Measurements from ENCODE around the gene SERPINA12.

SERPINA12 gene

GRCh38 chr14:94509356-94509755 lies at the start of gene SERPINA12:
Gene SERPINA12, minus strand, starts transcription at chr14:94509469. Its CDS starts 11,072 bp downstream, at chr14:94498397.
- H3K36me3 ChIP-seq (ENCODE audit: control insufficient read depth in 5 of 5, insufficient read depth in 5 of 5, low read length in 5 of 5) = no peaks in the 10 kb centered on the region
- H3K27ac ChIP-seq (ENCODE audit: low read depth, low read length) = no peak within 1 kb of the TSS
- peaks cover 0 to 15% (median 7%) of the 10 kb centered on the region in 5 donors for H3K27me3 ChIP-seq (ENCODE audit: control insufficient read depth in 5 of 5, insufficient read depth in 4 of 5, low read length in 5 of 5)
- no peak within 1 kb of the TSS for H3K4me3 ChIP-seq (ENCODE audit: low read depth in 1 of 5, low read length in 5 of 5)
- no peak within 1 kb of the TSS for H3K9ac ChIP-seq (ENCODE audit: low read length in 5 of 5)
- H3K4me1 ChIP-seq (ENCODE audit: control insufficient read depth in 5 of 5, insufficient read depth in 5 of 5, low read length in 5 of 5) = no peaks in the 10 kb centered on the region
- H3K9me3 ChIP-seq (ENCODE audit: control insufficient read depth in 5 of 5, low read length in 5 of 5) = no peaks in the 10 kb centered on the region

- H3K27ac ChIP-seq (ENCODE audit: low read depth, low read length) = no peak overlapping the region
- H3K36me3 ChIP-seq (ENCODE audit: control insufficient read depth in 5 of 5, insufficient read depth in 5 of 5, low read length in 5 of 5) = no peaks in the 10 kb centered on the region
- H3K9me3 ChIP-seq (ENCODE audit: control insufficient read depth in 5 of 5, low read length in 5 of 5) = peaks cover 0 to 12% (median 4%) of the 10 kb centered on the region in 5 donors
- H3K9ac ChIP-seq (ENCODE audit: low read length in 5 of 5) = no peak overlapping the region
- H3K4me3 ChIP-seq (ENCODE audit: low read depth in 1 of 5, low read length in 5 of 5) = no peak overlapping the region
- no peaks in the 10 kb centered on the region for H3K4me1 ChIP-seq (ENCODE audit: control insufficient read depth in 5 of 5, insufficient read depth in 5 of 5, low read length in 5 of 5)
- H3K27me3 ChIP-seq (ENCODE audit: control insufficient read depth in 5 of 5, insufficient read depth in 4 of 5, low read length in 5 of 5) = peaks cover 0 to 5% (median 0%) of the 10 kb centered on the region in 5 donors
Measured at GRCh38 chr14:94558842-94559241, 49.6 kb upstream of the SERPINA12 start.

- H3K27ac ChIP-seq (ENCODE audit: low read depth, low read length) = no peak overlapping the region
- no peaks in the 10 kb centered on the region for H3K36me3 ChIP-seq (ENCODE audit: control insufficient read depth in 5 of 5, insufficient read depth in 5 of 5, low read length in 5 of 5)
- no peak overlapping the region for H3K4me3 ChIP-seq (ENCODE audit: low read depth in 1 of 5, low read length in 5 of 5)
- no peaks in the 10 kb centered on the region for H3K4me1 ChIP-seq (ENCODE audit: control insufficient read depth in 5 of 5, insufficient read depth in 5 of 5, low read length in 5 of 5)
- peaks cover 0 to 12% (median 4%) of the 10 kb centered on the region in 5 donors for H3K9me3 ChIP-seq (ENCODE audit: control insufficient read depth in 5 of 5, low read length in 5 of 5)
- H3K27me3 ChIP-seq (ENCODE audit: control insufficient read depth in 5 of 5, insufficient read depth in 4 of 5, low read length in 5 of 5) = no peaks in the 10 kb centered on the region
- no peak overlapping the region for H3K9ac ChIP-seq (ENCODE audit: low read length in 5 of 5)
Measured at GRCh38 chr14:94557327-94557726, 48.1 kb upstream of the SERPINA12 start.

GRCh38 chr14:94555991-94556390 lies 46.7 kb upstream of the SERPINA12 start:
- no peaks in the 10 kb centered on the region for H3K27me3 ChIP-seq (ENCODE audit: control insufficient read depth in 5 of 5, insufficient read depth in 4 of 5, low read length in 5 of 5)
- no peak overlapping the region for H3K9ac ChIP-seq (ENCODE audit: low read length in 5 of 5)
- peaks cover 0 to 12% (median 4%) of the 10 kb centered on the region in 5 donors for H3K9me3 ChIP-seq (ENCODE audit: control insufficient read depth in 5 of 5, low read length in 5 of 5)
- no peaks in the 10 kb centered on the region for H3K4me1 ChIP-seq (ENCODE audit: control insufficient read depth in 5 of 5, insufficient read depth in 5 of 5, low read length in 5 of 5)
- no peak overlapping the region for H3K4me3 ChIP-seq (ENCODE audit: low read depth in 1 of 5, low read length in 5 of 5)
- no peak overlapping the region for H3K27ac ChIP-seq (ENCODE audit: low read depth, low read length)
- no peaks in the 10 kb centered on the region for H3K36me3 ChIP-seq (ENCODE audit: control insufficient read depth in 5 of 5, insufficient read depth in 5 of 5, low read length in 5 of 5)

- no peak overlapping the region for H3K27ac ChIP-seq (ENCODE audit: low read depth, low read length)
- H3K27me3 ChIP-seq (ENCODE audit: control insufficient read depth in 5 of 5, insufficient read depth in 4 of 5, low read length in 5 of 5) = peaks cover 0 to 7% (median 4%) of the 10 kb centered on the region in 5 donors
- H3K4me3 ChIP-seq (ENCODE audit: low read depth in 1 of 5, low read length in 5 of 5) = no peak overlapping the region
- no peaks in the 10 kb centered on the region for H3K4me1 ChIP-seq (ENCODE audit: control insufficient read depth in 5 of 5, insufficient read depth in 5 of 5, low read length in 5 of 5)
- peaks cover 0 to 14% (median 7%) of the 10 kb centered on the region in 5 donors for H3K9me3 ChIP-seq (ENCODE audit: control insufficient read depth in 5 of 5, low read length in 5 of 5)
- H3K36me3 ChIP-seq (ENCODE audit: control insufficient read depth in 5 of 5, insufficient read depth in 5 of 5, low read length in 5 of 5) = no peaks in the 10 kb centered on the region
- no peak overlapping the region for H3K9ac ChIP-seq (ENCODE audit: low read length in 5 of 5)
Measured at GRCh38 chr14:94550041-94550440, 40.8 kb upstream of the SERPINA12 start.

GRCh38 chr14:94548999-94549985 lies 40.0 kb upstream of the SERPINA12 start:
- H3K9ac ChIP-seq (ENCODE audit: low read length in 5 of 5) = no peak overlapping the region
- no peak overlapping the region for H3K27ac ChIP-seq (ENCODE audit: low read depth, low read length)
- peaks cover 0 to 11% (median 4%) of the 10 kb centered on the region in 5 donors for H3K27me3 ChIP-seq (ENCODE audit: control insufficient read depth in 5 of 5, insufficient read depth in 4 of 5, low read length in 5 of 5)
- H3K4me1 ChIP-seq (ENCODE audit: control insufficient read depth in 5 of 5, insufficient read depth in 5 of 5, low read length in 5 of 5) = no peaks in the 10 kb centered on the region
- no peaks in the 10 kb centered on the region for H3K36me3 ChIP-seq (ENCODE audit: control insufficient read depth in 5 of 5, insufficient read depth in 5 of 5, low read length in 5 of 5)
- no peak overlapping the region for H3K4me3 ChIP-seq (ENCODE audit: low read depth in 1 of 5, low read length in 5 of 5)
- peaks cover 0 to 6% (median 4%) of the 10 kb centered on the region in 5 donors for H3K9me3 ChIP-seq (ENCODE audit: control insufficient read depth in 5 of 5, low read length in 5 of 5)

GRCh38 chr14:94548131-94548998 lies 39.1 kb upstream of the SERPINA12 start:
- H3K27ac ChIP-seq (ENCODE audit: low read depth, low read length) = no peak overlapping the region
- H3K9me3 ChIP-seq (ENCODE audit: control insufficient read depth in 5 of 5, low read length in 5 of 5) = peaks cover 0 to 6% (median 3%) of the 10 kb centered on the region in 5 donors
- H3K4me1 ChIP-seq (ENCODE audit: control insufficient read depth in 5 of 5, insufficient read depth in 5 of 5, low read length in 5 of 5) = no peaks in the 10 kb centered on the region
- peaks cover 0 to 11% (median 8%) of the 10 kb centered on the region in 5 donors for H3K27me3 ChIP-seq (ENCODE audit: control insufficient read depth in 5 of 5, insufficient read depth in 4 of 5, low read length in 5 of 5)
- no peak overlapping the region for H3K9ac ChIP-seq (ENCODE audit: low read length in 5 of 5)
- no peak overlapping the region for H3K4me3 ChIP-seq (ENCODE audit: low read depth in 1 of 5, low read length in 5 of 5)
- no peaks in the 10 kb centered on the region for H3K36me3 ChIP-seq (ENCODE audit: control insufficient read depth in 5 of 5, insufficient read depth in 5 of 5, low read length in 5 of 5)

GRCh38 chr14:94547726-94548125 lies 38.5 kb upstream of the SERPINA12 start:
- Histone ChIP-seq H3K4me1 (ENCODE audit: control insufficient read depth in 5 of 5, insufficient read depth in 5 of 5, low read length in 5 of 5) (no peaks in the 10 kb centered on the region), H3K27ac (ENCODE audit: low read depth, low read length) (no peak overlapping the region), H3K27me3 (ENCODE audit: control insufficient read depth in 5 of 5, insufficient read depth in 4 of 5, low read length in 5 of 5) (peaks cover 0 to 14% (median 8%) of the 10 kb centered on the region in 5 donors), H3K9ac (ENCODE audit: low read length in 5 of 5) (no peak overlapping the region), H3K4me3 (ENCODE audit: low read depth in 1 of 5, low read length in 5 of 5) (no peak overlapping the region), H3K9me3 (ENCODE audit: control insufficient read depth in 5 of 5, low read length in 5 of 5) (peaks cover 0 to 6% (median 3%) of the 10 kb centered on the region in 5 donors), H3K36me3 (ENCODE audit: control insufficient read depth in 5 of 5, insufficient read depth in 5 of 5, low read length in 5 of 5) (no peaks in the 10 kb centered on the region)

- Histone ChIP-seq H3K4me3 (ENCODE audit: low read depth in 1 of 5, low read length in 5 of 5) (no peak overlapping the region), H3K36me3 (ENCODE audit: control insufficient read depth in 5 of 5, insufficient read depth in 5 of 5, low read length in 5 of 5) (no peaks in the 10 kb centered on the region), H3K27me3 (ENCODE audit: control insufficient read depth in 5 of 5, insufficient read depth in 4 of 5, low read length in 5 of 5) (peaks cover 0 to 14% (median 8%) of the 10 kb centered on the region in 5 donors), H3K9ac (ENCODE audit: low read length in 5 of 5) (no peak overlapping the region), H3K27ac (ENCODE audit: low read depth, low read length) (no peak overlapping the region), H3K4me1 (ENCODE audit: control insufficient read depth in 5 of 5, insufficient read depth in 5 of 5, low read length in 5 of 5) (no peaks in the 10 kb centered on the region), H3K9me3 (ENCODE audit: control insufficient read depth in 5 of 5, low read length in 5 of 5) (peaks cover 0 to 6% (median 3%) of the 10 kb centered on the region in 5 donors)
Measured at GRCh38 chr14:94547151-94547680, 37.9 kb upstream of the SERPINA12 start.
